Neutrophil (primary cell): ENCODE data around the gene MICU1.
A peak's percentile ranks its signal among the peaks of the same experiment; 100 is the strongest.
"Not testable (repeated sequence)": the region's sequence is repeated elsewhere in the genome, so short reads cannot be mapped to it uniquely, and the experiment has no call there.

Experiments
- H3K27ac ChIP-seq: fragments of 200-600 bp; sonication (generic); 2 replicates; pipeline ENCODE4 v1.5.1; 2016; ENCODE audit warnings: mild to moderate bottlenecking, moderate library complexity
- H3K27me3 ChIP-seq: fragments of 200-600 bp; sonication (generic); 2 replicates; pipeline ENCODE4 v1.6.0; 2016; ENCODE audit warnings: mild to moderate bottlenecking
- H3K36me3 ChIP-seq: fragments of 200-600 bp; sonication (generic); 2 replicates; pipeline ENCODE4 v1.5.1; 2017
- H3K4me1 ChIP-seq, 2 experiments: fragments of 200-600 bp in 1 of 2; sonication (generic) in 1 of 2; 1 replicate in 1 of 2; 2 replicates in 1 of 2; pipeline versions ENCODE4 v1.5.1 to v1.6.1; 2013 to 2016; ENCODE audit warnings: low read depth in 1 of 2, low read length in 1 of 2, mild to moderate bottlenecking in 1 of 2, moderate library complexity in 1 of 2; ENCODE audit not compliant: control insufficient read depth in 1 of 2, insufficient read depth in 1 of 2
- H3K4me3 ChIP-seq, 2 experiments: fragments of 200-600 bp in 1 of 2; sonication (generic) in 1 of 2; 1 replicate in 1 of 2; 2 replicates in 1 of 2; pipeline ENCODE4 v1.5.1; 2013 to 2016; ENCODE audit warnings: low read depth in 1 of 2, low read length in 1 of 2, mild to moderate bottlenecking in 1 of 2, moderate library complexity in 1 of 2
- H3K9me3 ChIP-seq: fragments of 200-600 bp; sonication (generic); 2 replicates; pipeline ENCODE4 v1.5.1; 2016
- CTCF ChIP-seq: fragments of 200-600 bp; sonication (generic); IDR thresholded peaks from 2 replicates; pipeline ENCODE4 v1.5.1; 2016; ENCODE audit warnings: antibody characterized with exemption

Gene MICU1

GRCh38 chr10:72414642-72415041 lies 211.2 kb downstream of the MICU1 start:
- peaks cover 8% of the 10 kb centered on the region for H3K36me3 ChIP-seq
- TF ChIP-seq CTCF, result no peak
- no peaks in the 10 kb centered on the region for H3K27me3 ChIP-seq

GRCh38 chr10:72409167-72409566 lies 216.7 kb downstream of the MICU1 start:
- Histone ChIP-seq H3K4me3 (no peak overlapping the region), H3K36me3 (peaks cover 19% of the 10 kb centered on the region), H3K27ac (no peak overlapping the region), H3K9me3 (no peaks in the 10 kb centered on the region), H3K4me1 (no peaks in the 10 kb centered on the region), H3K27me3 (no peaks in the 10 kb centered on the region)
- no peak for TF ChIP-seq CTCF

More at GRCh38 chr10:72414642-72415041, 211.2 kb downstream of the MICU1 start:
- Histone ChIP-seq H3K4me3 (no peak overlapping the region), H3K4me1 (no peaks in the 10 kb centered on the region), H3K9me3 (no peaks in the 10 kb centered on the region), H3K27ac (no peak overlapping the region)

GRCh38 chr10:72407927-72408600 lies 217.8 kb downstream of the MICU1 start:
- TF ChIP-seq CTCF, result no peak
- Histone ChIP-seq H3K4me1 (no peaks in the 10 kb centered on the region), H3K9me3 (no peaks in the 10 kb centered on the region), H3K36me3 (peaks cover 19% of the 10 kb centered on the region), H3K27me3 (no peaks in the 10 kb centered on the region), H3K4me3 (no peak overlapping the region), H3K27ac (no peak overlapping the region)

GRCh38 chr10:72407471-72407870 lies 218.4 kb downstream of the MICU1 start:
- TF ChIP-seq CTCF, result no peak
- peaks cover 19% of the 10 kb centered on the region for H3K36me3 ChIP-seq
- no peak overlapping the region for H3K27ac ChIP-seq
- no peak overlapping the region for H3K4me3 ChIP-seq
- H3K4me1 ChIP-seq, result no peaks in the 10 kb centered on the region
- no peaks in the 10 kb centered on the region for H3K27me3 ChIP-seq
- H3K9me3 ChIP-seq, result no peaks in the 10 kb centered on the region

GRCh38 chr10:72395581-72395980 lies 230.3 kb downstream of the MICU1 start:
- not testable (repeated sequence) for H3K4me3 ChIP-seq, H3K36me3 ChIP-seq, H3K9me3 ChIP-seq, H3K27me3 ChIP-seq, H3K27ac ChIP-seq, H3K4me1 ChIP-seq

- Histone ChIP-seq H3K36me3 (no peaks in the 10 kb centered on the region), H3K9me3 (no peaks in the 10 kb centered on the region), H3K27me3 (no peaks in the 10 kb centered on the region)
Measured at GRCh38 chr10:72392571-72392970, 233.3 kb downstream of the MICU1 start.

More at GRCh38 chr10:72392571-72392970, 233.3 kb downstream of the MICU1 start:
- TF ChIP-seq CTCF, result no peak
- Histone ChIP-seq H3K27ac (peak overlapping the region; percentile 54), H3K4me3 (no peak overlapping the region), H3K4me1 (peaks cover 4 to 9% of the 10 kb centered on the region in 2 experiments)
